ENCODE results near the gene ARSG. TPM values are rescaled to one million over a fixed set of nuclear protein-coding genes. Genes with fewer than 3 reads are reported as not detected.

The ARSG gene
- total and polyA plus RNA-seq, 2 donors (not counting 3 experiments of a cell fraction or from before 2014, with no cell fraction given), result 3.9 to 7.0 TPM

DNA sequence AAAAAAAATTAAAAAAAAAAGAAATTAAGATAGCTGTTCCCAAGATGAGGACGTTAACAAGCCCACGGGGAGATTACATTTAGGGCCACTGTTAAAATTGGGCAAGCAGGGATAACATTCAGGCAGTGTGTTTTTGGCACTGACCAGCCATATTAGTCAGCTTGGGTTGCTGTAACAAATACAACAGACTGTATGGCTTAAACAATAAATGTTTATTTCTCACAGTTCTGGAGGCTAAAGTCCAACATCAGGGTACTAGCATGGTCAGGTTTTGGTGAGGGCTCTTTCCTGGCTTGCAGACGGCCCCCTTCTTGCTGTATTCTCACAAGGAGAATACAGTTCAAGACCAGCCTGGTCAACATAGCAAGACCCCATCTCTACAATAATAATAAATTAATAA, 31.3 kb downstream of the ARSG start:
- H3K4me2 ChIP-seq (ENCODE audit: insufficient read depth, low read length), result no peak overlapping the region
- FAIRE-seq, result no peak
- dilution Hi-C loops (cut with MboI; ENCODE audit: extremely low pct_ligation_motif_present, low sequenced_read_pairs) (no loop called here), intact Hi-C loops (cut with micrococcal nuclease) (no loop called here)
- BruUV-seq (replicated peaks), result no TSS peak
- H3K4me3 ChIP-seq (replicated peaks in 1 of 3; ENCODE audit: insufficient read depth in 1 of 3, low read depth in 1 of 3, low read length in 3 of 3), result no peak overlapping the region
- H3K27me3 ChIP-seq (ENCODE audit: control insufficient read depth in 2 of 2, insufficient read depth in 2 of 2, low read length in 2 of 2), result no peaks in the 10 kb centered on the region
- ChIA-PET POLR2A (no interaction called here), CTCF (interaction anchor here (1.6 to 3.8 kb wide), 2 partner anchors 18 to 76 kb away, joined by 3 to 14 read pairs; no protein-coding TSS in a partner anchor)
- no peaks in the 10 kb centered on the region for H3K9me1 ChIP-seq (replicated peaks; ENCODE audit: control insufficient read depth, extremely low read depth, insufficient read depth, low read length)
- H3K9me3 ChIP-seq (replicated peaks; ENCODE audit: control insufficient read depth, insufficient read depth, low read length), result no peaks in the 10 kb centered on the region
- no peaks in the 10 kb centered on the region for H3K36me3 ChIP-seq (ENCODE audit: control insufficient read depth in 2 of 2, extremely low read depth in 1 of 2, insufficient read depth in 2 of 2, low read length in 2 of 2)
- no peaks in the 10 kb centered on the region for H4K20me1 ChIP-seq (replicated peaks; ENCODE audit: control insufficient read depth, extremely low read depth, insufficient read depth, low read length)
- no peaks in the 10 kb centered on the region for H3K79me2 ChIP-seq (ENCODE audit: control insufficient read depth, insufficient read depth, low read length)
- no peak overlapping the region for H3K9ac ChIP-seq (replicated peaks; ENCODE audit: extremely low read depth, insufficient read depth, low read length)
- H3K27ac ChIP-seq (ENCODE audit: insufficient read depth, low read depth, low read length), result no peak overlapping the region
- H3K4me1 ChIP-seq (ENCODE audit: control insufficient read depth, extremely low read depth, insufficient read depth, low read length), result no peaks in the 10 kb centered on the region
- no peak for DNase-seq (ENCODE audit: low read depth, low spot score)
- TF ChIP-seq MAX (IDR thresholded peaks at IDR 0.05; ENCODE audit: insufficient read depth, insufficient read length), result no peak
- TF ChIP-seq JUN (IDR thresholded peaks at IDR 0.05; ENCODE audit: borderline replicate concordance, insufficient read depth, insufficient read length, low read depth), result no peak
- TF ChIP-seq FOS (IDR thresholded peaks at IDR 0.05; ENCODE audit: borderline replicate concordance, insufficient read depth, low read length), result no peak
- TF ChIP-seq POLR2A (IDR thresholded peaks at IDR 0.05; ENCODE audit: low read depth, low read length), result no peak
- TF ChIP-seq GATA2 (IDR thresholded peaks at IDR 0.05; ENCODE audit: insufficient read depth, insufficient read length, low read depth, low read length), result no peak
- TF ChIP-seq POLR2AphosphoS5 (IDR thresholded peaks at IDR 0.05; ENCODE audit: insufficient read depth, low read depth, low read length), result no peak
- TF ChIP-seq, protein P1, sequence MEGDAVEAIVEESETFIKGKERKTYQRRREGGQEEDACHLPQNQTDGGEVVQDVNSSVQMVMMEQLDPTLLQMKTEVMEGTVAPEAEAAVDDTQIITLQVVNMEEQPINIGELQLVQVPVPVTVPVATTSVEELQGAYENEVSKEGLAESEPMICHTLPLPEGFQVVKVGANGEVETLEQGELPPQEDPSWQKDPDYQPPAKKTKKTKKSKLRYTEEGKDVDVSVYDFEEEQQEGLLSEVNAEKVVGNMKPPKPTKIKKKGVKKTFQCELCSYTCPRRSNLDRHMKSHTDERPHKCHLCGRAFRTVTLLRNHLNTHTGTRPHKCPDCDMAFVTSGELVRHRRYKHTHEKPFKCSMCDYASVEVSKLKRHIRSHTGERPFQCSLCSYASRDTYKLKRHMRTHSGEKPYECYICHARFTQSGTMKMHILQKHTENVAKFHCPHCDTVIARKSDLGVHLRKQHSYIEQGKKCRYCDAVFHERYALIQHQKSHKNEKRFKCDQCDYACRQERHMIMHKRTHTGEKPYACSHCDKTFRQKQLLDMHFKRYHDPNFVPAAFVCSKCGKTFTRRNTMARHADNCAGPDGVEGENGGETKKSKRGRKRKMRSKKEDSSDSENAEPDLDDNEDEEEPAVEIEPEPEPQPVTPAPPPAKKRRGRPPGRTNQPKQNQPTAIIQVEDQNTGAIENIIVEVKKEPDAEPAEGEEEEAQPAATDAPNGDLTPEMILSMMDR (IDR thresholded peaks at IDR 0.05; ENCODE audit: extremely low read depth in 1 of 2, insufficient read depth in 1 of 2, low read depth in 1 of 2, low read length in 2 of 2), result no peak
- no peak for TF ChIP-seq MYC (IDR thresholded peaks at IDR 0.05; ENCODE audit: low read depth, low read length)
- TF ChIP-seq EZH2 (IDR thresholded peaks at IDR 0.05; ENCODE audit: borderline replicate concordance, low read depth, low read length, severe bottlenecking), result no peak
- no peak overlapping the region for H2AFZ ChIP-seq (ENCODE audit: low read depth, low read length)
